ENCODE results near the gene FOCAD.

FOCAD gene

DNA sequence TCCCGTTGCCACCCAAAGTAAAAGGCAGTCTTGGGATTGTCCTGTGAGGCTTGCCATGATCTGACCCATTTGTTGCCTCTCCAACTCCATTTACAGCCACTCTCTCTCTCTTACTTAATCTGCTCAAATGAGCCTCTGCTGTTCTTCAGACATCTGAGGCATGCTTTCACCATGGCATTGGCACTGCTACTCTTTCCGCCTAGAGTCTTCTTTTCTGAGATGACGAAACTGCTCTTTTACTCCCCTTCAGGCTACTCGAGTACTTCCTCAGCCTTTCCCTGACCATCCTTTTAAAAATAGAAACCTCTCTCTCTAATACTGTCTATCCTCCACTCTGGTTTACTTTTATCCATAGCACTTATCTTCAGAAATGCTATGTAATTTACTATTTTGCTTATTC, 9.0 kb downstream of the FOCAD start:
- H3K27me3 Mint-ChIP-seq = no peaks in the 10 kb centered on the region
- no peak for DNase-seq
- no peak overlapping the region for H3K4me3 Mint-ChIP-seq
- H3K27ac Mint-ChIP-seq = no peak overlapping the region
- no peaks in the 10 kb centered on the region for H3K9me3 Mint-ChIP-seq
- peaks cover 0 to 6% of the 10 kb centered on the region in 2 donors for H3K36me3 Mint-ChIP-seq
- no peaks in the 10 kb centered on the region for H3K4me1 Mint-ChIP-seq
- no peak for ATAC-seq (replicated peaks)

DNA sequence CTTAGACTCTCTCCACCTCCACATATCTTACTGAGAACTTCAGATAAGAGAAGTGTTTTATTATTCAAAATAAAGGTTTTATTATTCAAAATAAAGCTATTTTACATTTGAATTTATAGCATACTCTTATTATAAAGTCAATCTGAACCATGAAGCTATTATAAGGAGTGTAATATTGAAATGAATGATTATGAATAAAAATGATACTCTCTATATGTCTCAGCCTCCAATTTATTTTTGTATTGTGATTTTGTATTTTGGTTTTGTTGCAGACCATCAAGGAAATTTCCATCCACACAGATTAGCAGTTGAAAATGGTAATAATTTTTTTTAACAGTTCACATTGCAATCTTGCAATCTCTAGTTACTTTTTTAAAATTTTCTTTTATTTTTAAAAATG, 10.2 kb downstream of the FOCAD start:
- ATAC-seq (replicated peaks) = no peak
- DNase-seq = no peak
- Mint-ChIP-seq H3K36me3 (peaks cover 0 to 6% of the 10 kb centered on the region in 2 donors), H3K27ac (no peak overlapping the region), H3K9me3 (no peaks in the 10 kb centered on the region), H3K4me1 (no peaks in the 10 kb centered on the region), H3K27me3 (no peaks in the 10 kb centered on the region), H3K4me3 (no peak overlapping the region)

DNA sequence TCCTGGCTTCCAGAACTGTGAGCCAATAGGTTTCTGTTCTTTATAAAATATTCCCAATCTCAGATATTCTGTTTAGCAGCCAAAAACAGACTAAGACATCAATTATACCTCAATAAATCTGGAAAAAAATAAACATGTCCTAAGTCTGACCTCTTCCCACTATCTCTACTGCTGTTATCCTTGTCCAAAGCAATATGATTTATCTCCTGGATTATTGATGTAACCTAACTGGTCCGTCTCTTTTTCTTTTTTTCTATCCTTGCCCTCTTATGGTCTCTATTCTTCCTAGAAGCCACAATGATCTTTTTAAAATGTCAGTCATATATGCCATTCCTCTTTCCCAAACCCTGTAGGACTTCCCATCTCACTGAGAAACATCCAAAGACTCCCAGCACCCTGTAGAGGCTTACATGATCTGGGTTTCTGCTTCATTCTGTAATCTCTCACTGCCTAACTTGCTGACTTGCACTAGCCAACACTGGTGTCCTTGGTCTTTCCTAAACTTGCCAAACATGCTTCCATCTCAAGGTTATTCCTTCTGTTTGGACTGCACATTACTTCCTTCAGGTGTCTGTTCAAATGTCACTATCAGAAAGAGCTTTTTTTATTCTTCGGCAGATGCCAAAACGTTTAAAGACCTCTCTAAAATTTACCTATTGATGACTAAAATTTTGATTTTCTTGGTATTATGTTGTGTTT, 13.1 kb downstream of the FOCAD start:
- no peak overlapping the region for H3K27ac Mint-ChIP-seq

GRCh38 chr9:20698782-20699181, 14.7 kb downstream of the FOCAD start:
- Mint-ChIP-seq H3K4me1 (peaks cover 0 to 2% of the 10 kb centered on the region in 2 donors), H3K4me3 (no peak overlapping the region), H3K27me3 (no peaks in the 10 kb centered on the region), H3K27ac (no peak overlapping the region), H3K9me3 (no peaks in the 10 kb centered on the region), H3K36me3 (peaks cover 0 to 6% of the 10 kb centered on the region in 2 donors)
- ATAC-seq (replicated peaks) = no peak
- no peak for DNase-seq

More for the DNA sequence above, 13.1 kb downstream of the FOCAD start:
- H3K9me3 Mint-ChIP-seq = no peaks in the 10 kb centered on the region
- no peak for ATAC-seq (replicated peaks)
- no peak for DNase-seq
- peaks cover 0 to 2% of the 10 kb centered on the region in 2 donors for H3K4me1 Mint-ChIP-seq
- no peaks in the 10 kb centered on the region for H3K27me3 Mint-ChIP-seq
- H3K36me3 Mint-ChIP-seq = peaks cover 0 to 6% of the 10 kb centered on the region in 2 donors
- H3K4me3 Mint-ChIP-seq = no peak overlapping the region

DNA sequence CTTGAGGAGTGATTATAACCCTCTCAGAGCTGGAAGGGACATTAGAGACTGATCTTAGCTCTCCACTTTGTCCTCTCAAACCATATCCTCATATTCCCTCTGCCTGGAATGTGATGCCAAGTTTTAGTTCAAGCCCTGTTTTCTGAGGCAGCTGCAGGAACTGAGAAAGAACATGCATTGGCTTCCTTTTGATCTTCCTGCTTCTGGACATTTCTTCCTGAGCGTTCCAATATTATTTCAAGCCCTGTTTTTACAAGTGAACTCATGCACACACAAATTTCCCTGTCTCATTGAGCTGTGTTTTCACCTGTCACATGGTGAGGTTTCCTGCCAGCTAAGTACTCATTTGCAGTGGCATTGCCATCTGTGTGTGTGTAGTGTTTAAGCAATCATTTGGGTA, 17.0 kb downstream of the FOCAD start:
- peaks cover 0 to 2% of the 10 kb centered on the region in 2 donors for H3K4me1 Mint-ChIP-seq
- H3K27ac Mint-ChIP-seq = no peak overlapping the region
- H3K9me3 Mint-ChIP-seq = no peaks in the 10 kb centered on the region
- no peak overlapping the region for H3K4me3 Mint-ChIP-seq
- peaks cover 0 to 6% of the 10 kb centered on the region in 2 donors for H3K36me3 Mint-ChIP-seq
- no peaks in the 10 kb centered on the region for H3K27me3 Mint-ChIP-seq
- no peak for ATAC-seq (replicated peaks)
- DNase-seq = no peak

GRCh38 chr9:20702570-20702969, 18.5 kb downstream of the FOCAD start:
- Mint-ChIP-seq H3K27ac (no peak overlapping the region), H3K4me1 (peaks cover 0 to 2% of the 10 kb centered on the region in 2 donors), H3K4me3 (no peak overlapping the region), H3K9me3 (no peaks in the 10 kb centered on the region), H3K36me3 (no peaks in the 10 kb centered on the region), H3K27me3 (no peaks in the 10 kb centered on the region)
- ATAC-seq (replicated peaks) = no peak
- no peak for DNase-seq

- Mint-ChIP-seq H3K36me3 (no peaks in the 10 kb centered on the region), H3K4me3 (no peak overlapping the region), H3K27ac (no peak overlapping the region), H3K9me3 (no peaks in the 10 kb centered on the region), H3K27me3 (no peaks in the 10 kb centered on the region), H3K4me1 (peaks cover 0 to 2% of the 10 kb centered on the region in 2 donors)
- no peak for DNase-seq
- no peak for ATAC-seq (replicated peaks)
These were observed 19.1 kb downstream of the FOCAD start for GRCh38 chr9:20703146-20703545.

GRCh38 chr9:20707708-20708107, 23.6 kb downstream of the FOCAD start:
- Mint-ChIP-seq H3K4me3 (no peak overlapping the region), H3K27ac (no peak overlapping the region), H3K36me3 (peaks cover 0 to 3% of the 10 kb centered on the region in 2 donors), H3K4me1 (no peaks in the 10 kb centered on the region), H3K9me3 (no peaks in the 10 kb centered on the region), H3K27me3 (no peaks in the 10 kb centered on the region)
- ATAC-seq (replicated peaks) = no peak
- no peak for DNase-seq

GRCh38 chr9:20713172-20713571, 29.1 kb downstream of the FOCAD start:
- Mint-ChIP-seq H3K27ac (no peak overlapping the region), H3K27me3 (no peaks in the 10 kb centered on the region), H3K9me3 (peaks cover 2 to 4% of the 10 kb centered on the region in 2 donors), H3K36me3 (peaks cover 3 to 6% of the 10 kb centered on the region in 2 donors), H3K4me1 (peaks cover 0 to 6% of the 10 kb centered on the region in 2 donors), H3K4me3 (no peak overlapping the region)
- DNase-seq = no peak
- no peak for ATAC-seq (replicated peaks)

DNA sequence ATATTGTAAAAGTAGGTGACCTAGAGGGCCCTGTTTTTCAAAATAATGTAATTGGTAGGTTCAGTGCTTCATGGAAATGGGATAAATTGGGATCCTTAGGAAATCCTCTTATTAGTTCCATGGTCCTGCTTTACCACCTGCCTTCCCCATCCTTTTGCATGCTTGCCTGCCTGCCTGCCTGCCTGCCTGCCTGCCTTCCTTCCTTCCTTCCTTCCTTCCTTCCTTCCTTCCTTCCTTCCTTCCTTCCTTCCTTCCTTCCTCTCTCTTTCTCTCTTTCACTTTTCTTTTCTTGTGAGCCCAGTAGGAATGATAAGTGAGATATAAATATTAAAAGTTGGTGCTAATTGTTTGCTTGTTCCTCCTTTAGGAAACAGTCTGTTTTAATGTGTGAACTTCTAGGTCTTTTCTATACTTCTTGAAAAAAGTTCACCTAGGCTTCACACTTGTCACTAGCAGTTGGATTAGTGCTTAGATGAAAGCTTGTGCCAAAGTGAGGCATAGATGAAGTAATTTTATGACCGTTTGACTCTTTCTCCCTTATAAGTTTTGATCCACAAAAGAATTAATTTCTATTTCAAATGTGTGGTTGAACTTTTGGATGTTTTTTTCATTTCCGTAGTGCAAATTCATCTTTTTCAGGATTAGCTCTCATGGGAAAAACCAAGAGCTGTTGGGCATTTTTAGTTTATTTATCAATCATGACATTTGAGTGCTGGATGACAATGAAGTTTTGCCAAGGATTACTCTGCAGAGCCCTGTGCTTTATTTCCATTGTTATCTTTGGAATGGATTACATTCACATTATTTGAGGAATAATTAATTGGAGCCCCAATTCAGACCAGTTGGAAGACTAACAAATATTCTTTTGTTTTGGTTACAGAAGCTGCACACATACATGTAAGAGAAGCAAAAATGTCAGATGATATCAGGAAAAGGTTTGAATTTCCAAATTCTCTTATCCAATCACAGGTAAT, 30.7 kb downstream of the FOCAD start:
- Mint-ChIP-seq H3K36me3 (peaks cover 8 to 12% of the 10 kb centered on the region in 2 donors), H3K9me3 (peaks cover 2 to 4% of the 10 kb centered on the region in 2 donors), H3K27me3 (no peaks in the 10 kb centered on the region), H3K27ac (no peak overlapping the region), H3K4me1 (peaks cover 0 to 13% of the 10 kb centered on the region in 2 donors), H3K4me3 (no peak overlapping the region)
- DNase-seq = no peak
- ATAC-seq (replicated peaks) = no peak

- no peaks in the 10 kb centered on the region for H3K27me3 Mint-ChIP-seq
- H3K4me3 Mint-ChIP-seq = no peak overlapping the region
- peaks cover 3 to 6% of the 10 kb centered on the region in 2 donors for H3K9me3 Mint-ChIP-seq
- peaks cover 24 to 30% of the 10 kb centered on the region in 2 donors for H3K36me3 Mint-ChIP-seq
- peaks cover 9 to 18% of the 10 kb centered on the region in 2 donors for H3K4me1 Mint-ChIP-seq
- no peak for ATAC-seq (replicated peaks)
- no peak for DNase-seq
- H3K27ac Mint-ChIP-seq = no peak overlapping the region
These were observed 38.2 kb downstream of the FOCAD start for GRCh38 chr9:20722221-20722620.

DNA sequence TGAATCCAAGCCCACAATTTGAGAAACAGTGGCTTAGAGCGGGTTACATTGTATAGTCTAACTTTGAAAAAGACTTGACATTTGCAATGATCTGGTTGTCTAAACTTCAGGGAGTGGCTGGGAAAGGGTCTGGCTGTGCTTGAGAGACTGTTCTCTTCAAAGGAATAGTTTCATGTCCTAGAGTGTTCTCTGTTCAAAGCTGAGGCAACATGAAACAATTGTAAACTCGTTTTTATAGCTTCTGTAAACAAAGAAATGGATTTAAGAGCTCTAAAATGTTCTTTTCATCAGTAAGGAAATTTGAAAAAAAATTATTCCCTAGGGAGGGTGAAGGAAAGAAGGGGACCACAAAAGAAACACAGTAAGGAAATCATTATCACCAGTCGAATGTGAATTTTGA, 41.6 kb downstream of the FOCAD start:
- Mint-ChIP-seq H3K9me3 (peaks cover 3 to 6% of the 10 kb centered on the region in 2 donors), H3K4me3 (no peak overlapping the region), H3K4me1 (peaks cover 9 to 11% of the 10 kb centered on the region in 2 donors), H3K36me3 (peaks cover 16 to 26% of the 10 kb centered on the region in 2 donors), H3K27ac (no peak overlapping the region), H3K27me3 (no peaks in the 10 kb centered on the region)
- ATAC-seq (replicated peaks) (no peak), DNase-seq (no peak)

GRCh38 chr9:20726144-20726543, 42.1 kb downstream of the FOCAD start:
- H3K9me3 Mint-ChIP-seq = peaks cover 3 to 6% of the 10 kb centered on the region in 2 donors
- ATAC-seq (replicated peaks) = no peak
- peaks cover 9 to 11% of the 10 kb centered on the region in 2 donors for H3K4me1 Mint-ChIP-seq
- DNase-seq = no peak
- H3K36me3 Mint-ChIP-seq = peaks cover 13 to 23% of the 10 kb centered on the region in 2 donors
- no peak overlapping the region for H3K27ac Mint-ChIP-seq
- no peaks in the 10 kb centered on the region for H3K27me3 Mint-ChIP-seq
- H3K4me3 Mint-ChIP-seq = no peak overlapping the region

GRCh38 chr9:20728493-20729220, 44.6 kb downstream of the FOCAD start:
- no peaks in the 10 kb centered on the region for H3K27me3 Mint-ChIP-seq
- no peak for ATAC-seq (replicated peaks)
- no peak for DNase-seq
- H3K4me3 Mint-ChIP-seq = no peak overlapping the region
- peaks cover 4 to 20% of the 10 kb centered on the region in 2 donors for H3K36me3 Mint-ChIP-seq
- H3K4me1 Mint-ChIP-seq = peaks cover 7 to 11% of the 10 kb centered on the region in 2 donors
- peaks cover 0 to 1% of the 10 kb centered on the region in 2 donors for H3K9me3 Mint-ChIP-seq
- H3K27ac Mint-ChIP-seq = no peak overlapping the region
